Stomach (tissue), 9 donors: ENCODE data around the gene OAS3. TPM values are rescaled to one million over a fixed set of nuclear protein-coding genes. Genes with fewer than 3 reads are reported as not detected.
A peak's percentile ranks its signal among the peaks of the same experiment; 100 is the strongest.

Source experiments
- DNase-seq, 2 donors: peaks; one replicate each; pipeline versions ENCODE4 v3.0.0 to v3.0.0-alpha.2; 2013 to 2019
- H3K27ac ChIP-seq, 5 donors: fragments of 200-600 bp in 4 of 5; sonication (generic) in 4 of 5; one replicate each; pipeline ENCODE4 v1.5.1; 2013 to 2019; ENCODE audit warnings: mild to moderate bottlenecking in 1 of 5, moderate library complexity in 1 of 5
- H3K27me3 ChIP-seq, 3 donors: fragments of 200-600 bp; sonication (generic); one replicate each; pipeline ENCODE4 v1.5.1; 2017 to 2019; ENCODE audit warnings: mixed run types in 1 of 3
- H3K36me3 ChIP-seq, 4 donors: fragments of 200-600 bp; sonication (generic); 1 replicate in 3 of 4; 2 replicates in 1 of 4; pipeline ENCODE4 v1.5.1; 2016 to 2019
- H3K4me1 ChIP-seq, 4 donors: fragments of 200-600 bp; sonication (generic); one replicate each; pipeline ENCODE4 v1.5.1; 2016 to 2019
- H3K4me3 ChIP-seq, 4 donors: fragments of 200-600 bp; sonication (generic) in 3 of 4; one replicate each; pipeline ENCODE4 v1.5.1; 2016 to 2019; ENCODE audit warnings: mild to moderate bottlenecking in 1 of 4
- H3K9me3 ChIP-seq, 4 donors: fragments of 200-600 bp; sonication (generic); one replicate each; pipeline ENCODE4 v1.5.1; 2016 to 2019
- EP300 ChIP-seq: sonication (generic); formaldehyde crosslinking; IDR thresholded peaks from one replicate; pipeline ENCODE4 v1.6.1; 2017; ENCODE audit warnings: antibody characterized with exemption
- POLR2A ChIP-seq, 4 donors: fragments of 450-650 bp; IDR thresholded peaks; one replicate each; pipeline ENCODE4 v1.6.1; 2016; ENCODE audit warnings: antibody characterized with exemption in 4 of 4, control low read depth in 2 of 4, mild to moderate bottlenecking in 1 of 4, moderate library complexity in 1 of 4
- POLR2AphosphoS5 ChIP-seq, 3 donors: sonication (generic); formaldehyde crosslinking; IDR thresholded peaks; one replicate each; pipeline ENCODE4 v1.6.1; 2016; ENCODE audit warnings: antibody characterized with exemption in 3 of 3
- WGBS, 5 donors: extraction: QIAGEN DNeasy Blood & Tissue Kit in 3 of 5; methylation state at CpG; one replicate each; pipeline versions ENCODE4 v1.1.5 to v1.1.7; 2013 to 2018; 5-methylcytosine and 5-hydroxymethylcytosine counted together
- intact Hi-C: fragments of 100-400 bp; cut with DNase I; formaldehyde crosslinking; loops from one replicate; pipeline ENCODE4 v1.15.1; 2023; ENCODE audit warnings: low total_unique reads
- polyA plus RNA-seq, 3 donors: library from polyadenylated mRNA; stranded (reverse); fragments of 200-250 nt; gene quantifications; one replicate each; pipeline ENCODE4 v1.2.3, GENCODE V29; 2013
- total RNA-seq, 5 donors: library from RNA; depleted of rRNA; stranded (reverse); fragments of >200 nt; gene quantifications; one replicate each; pipeline versions ENCODE4 v1.1.0 to v1.2.3, GENCODE V29; 2014 to 2016
- TF ChIP-seq, protein P1 (sequence below), 7 experiments: fragments of 450-650 bp in 4 of 7; fragments of 200-600 bp in 3 of 7; sonication (generic) in 3 of 7; IDR thresholded peaks; one replicate each; pipeline ENCODE4 v1.5.1; 2016 to 2019; ENCODE audit warnings: antibody characterized with exemption in 7 of 7, control low read depth in 2 of 7, mild to moderate bottlenecking in 1 of 7
- donor health status: healthy with polysubstance abuse.
- donor health status: Bipolar disorder and iron deficiency.
- donor health status: healthy.

The OAS3 gene
- total and polyA plus RNA-seq, 8 donors, result 5.7 to 208 (median 9.8) TPM

GRCh38 chr12:112979041-112979680, 40.9 kb downstream of the OAS3 start:
- Histone ChIP-seq H3K4me3 (peak overlapping the region; percentile 46 to 66 (median 52)), H3K27ac (peak overlapping the region; percentile 86 to 96 (median 87)), H3K4me1 (peaks cover 7 to 38% (median 23%) of the 10 kb centered on the region in 4 donors), H3K27me3 (no peaks in the 10 kb centered on the region), H3K36me3 (no peaks in the 10 kb centered on the region), H3K9me3 (peaks cover 0 to under 1% (median 0%) of the 10 kb centered on the region in 4 donors)
- 8 to 36% (median 18%) methylated on average over 6 of the region's 6 CpGs for WGBS, 5 donors
- TF ChIP-seq POLR2AphosphoS5 (IDR thresholded peaks at IDR 0.05), result peak in 2 of 3 donors; percentile 4 to 28
- TF ChIP-seq POLR2A (IDR thresholded peaks at IDR 0.05), result no peak
- intact Hi-C loops, result no loop called here
- peak; percentile 37 to 38 for DNase-seq

DNA sequence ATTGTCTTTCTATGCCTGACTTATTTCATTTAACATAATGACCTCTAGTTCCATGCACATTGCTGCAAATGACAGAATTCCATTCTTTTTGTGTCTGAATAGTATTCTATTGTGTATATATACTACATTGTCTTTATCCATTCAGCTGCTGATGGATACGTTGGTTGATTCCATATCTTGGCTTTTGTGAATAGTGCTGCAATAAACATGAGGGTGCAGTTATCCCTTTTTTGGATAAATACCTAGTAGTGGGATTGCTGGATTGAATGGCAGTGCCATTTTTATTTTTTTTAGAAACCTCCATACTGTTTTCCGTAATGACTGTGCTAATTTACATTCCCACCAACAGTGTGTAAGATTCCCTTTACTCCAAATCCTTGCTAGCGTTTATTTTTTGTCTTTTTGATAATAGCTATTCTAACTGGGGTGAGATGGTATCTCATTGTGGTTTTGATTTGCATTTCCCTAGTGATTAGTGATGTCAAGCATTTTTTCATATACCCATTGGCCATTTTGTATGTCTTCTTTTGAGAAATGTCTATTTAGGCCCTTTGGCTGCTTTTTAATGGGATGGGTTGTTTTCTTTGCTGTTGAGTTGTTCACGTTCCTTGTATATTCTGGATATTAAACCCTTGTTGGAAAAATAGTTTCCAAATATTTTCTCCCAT, 42.4 kb downstream of the OAS3 start:
- Histone ChIP-seq H3K27me3 (no peaks in the 10 kb centered on the region), H3K36me3 (no peaks in the 10 kb centered on the region), H3K9me3 (peaks cover 0 to 8% (median 3%) of the 10 kb centered on the region in 4 donors), H3K4me1 (peaks cover 7 to 38% (median 23%) of the 10 kb centered on the region in 4 donors), H3K4me3 (peak overlapping the region in 1 of 4 donors; percentile 66), H3K27ac (no peak overlapping the region)
- 36 to 67% (median 49%) methylated on average over 4 of the region's 4 CpGs for WGBS, 5 donors
- DNase-seq, result no peak
- intact Hi-C loops, result no loop called here
- TF ChIP-seq POLR2A (IDR thresholded peaks at IDR 0.05), result no peak
- no peak for TF ChIP-seq POLR2AphosphoS5 (IDR thresholded peaks at IDR 0.05)
- TF ChIP-seq, protein P1, sequence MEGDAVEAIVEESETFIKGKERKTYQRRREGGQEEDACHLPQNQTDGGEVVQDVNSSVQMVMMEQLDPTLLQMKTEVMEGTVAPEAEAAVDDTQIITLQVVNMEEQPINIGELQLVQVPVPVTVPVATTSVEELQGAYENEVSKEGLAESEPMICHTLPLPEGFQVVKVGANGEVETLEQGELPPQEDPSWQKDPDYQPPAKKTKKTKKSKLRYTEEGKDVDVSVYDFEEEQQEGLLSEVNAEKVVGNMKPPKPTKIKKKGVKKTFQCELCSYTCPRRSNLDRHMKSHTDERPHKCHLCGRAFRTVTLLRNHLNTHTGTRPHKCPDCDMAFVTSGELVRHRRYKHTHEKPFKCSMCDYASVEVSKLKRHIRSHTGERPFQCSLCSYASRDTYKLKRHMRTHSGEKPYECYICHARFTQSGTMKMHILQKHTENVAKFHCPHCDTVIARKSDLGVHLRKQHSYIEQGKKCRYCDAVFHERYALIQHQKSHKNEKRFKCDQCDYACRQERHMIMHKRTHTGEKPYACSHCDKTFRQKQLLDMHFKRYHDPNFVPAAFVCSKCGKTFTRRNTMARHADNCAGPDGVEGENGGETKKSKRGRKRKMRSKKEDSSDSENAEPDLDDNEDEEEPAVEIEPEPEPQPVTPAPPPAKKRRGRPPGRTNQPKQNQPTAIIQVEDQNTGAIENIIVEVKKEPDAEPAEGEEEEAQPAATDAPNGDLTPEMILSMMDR (IDR thresholded peaks at IDR 0.05), result no peak
- TF ChIP-seq EP300, result no peak

- no peak for DNase-seq
- 97 to 100% (median 100%) methylated on average over 1 of the region's 1 CpG for WGBS, 5 donors
- Histone ChIP-seq H3K36me3 (peaks cover 0 to 41% (median 30%) of the 10 kb centered on the region in 4 donors), H3K27ac (no peak overlapping the region), H3K9me3 (peaks cover 0 to 8% (median 3%) of the 10 kb centered on the region in 4 donors), H3K4me3 (no peak overlapping the region), H3K27me3 (no peaks in the 10 kb centered on the region), H3K4me1 (peaks cover 0 to 4% (median under 1%) of the 10 kb centered on the region in 4 donors)
- intact Hi-C loops, result no loop called here
- TF ChIP-seq EP300 (no peak), POLR2AphosphoS5 (IDR thresholded peaks at IDR 0.05) (no peak)
- TF ChIP-seq, protein P1 (IDR thresholded peaks at IDR 0.05), result no peak
Measured at GRCh38 chr12:112985642-112986290, 47.5 kb downstream of the OAS3 start.

DNA sequence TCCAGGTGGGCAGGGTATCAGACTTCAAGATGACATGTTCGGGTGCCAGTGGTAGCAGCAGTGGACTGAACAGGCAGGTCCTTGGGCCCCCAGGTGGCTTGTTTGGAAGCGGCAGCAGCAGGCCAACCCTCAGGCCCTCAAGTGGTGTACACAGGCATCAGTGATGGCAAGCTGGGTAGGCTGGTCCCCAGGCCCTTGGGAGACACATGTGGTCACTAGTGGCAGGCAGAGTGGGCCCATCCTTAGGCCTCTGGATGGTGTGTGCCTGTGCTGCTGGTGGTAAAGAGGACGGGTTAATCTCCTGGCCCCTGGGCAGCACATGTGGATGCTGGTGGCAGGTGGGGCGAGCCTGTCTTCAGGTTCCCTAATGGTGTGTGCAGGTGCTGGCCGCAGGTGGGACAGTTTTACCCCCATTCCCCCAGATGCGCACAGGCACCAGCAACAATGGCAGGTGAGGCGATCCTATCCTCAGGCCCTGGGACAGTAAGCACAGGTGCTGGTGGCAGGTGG, 48.1 kb downstream of the OAS3 start:
- peaks cover 0 to 8% (median 3%) of the 10 kb centered on the region in 4 donors for H3K9me3 ChIP-seq
- peaks cover 0 to 47% (median 31%) of the 10 kb centered on the region in 4 donors for H3K36me3 ChIP-seq
- DNase-seq, result no peak
- H3K4me3 ChIP-seq, result no peak overlapping the region
- WGBS, 5 donors, result 91 to 100% (median 97%) methylated on average over 4 to 7 of the region's 7 CpGs
- no peaks in the 10 kb centered on the region for H3K27me3 ChIP-seq
- intact Hi-C loops, result no loop called here
- TF ChIP-seq POLR2AphosphoS5 (IDR thresholded peaks at IDR 0.05), result no peak
- TF ChIP-seq, protein P1 (IDR thresholded peaks at IDR 0.05), result no peak
- TF ChIP-seq POLR2A (IDR thresholded peaks at IDR 0.05), result no peak
- no peak for TF ChIP-seq EP300
- H3K4me1 ChIP-seq, result no peaks in the 10 kb centered on the region
- no peak overlapping the region for H3K27ac ChIP-seq
